ENCODE measurements around the gene RNF181.
"Not testable (repeated sequence)": the region's sequence is repeated elsewhere in the genome, so short reads cannot be mapped to it uniquely, and the experiment has no call there.

Gene RNF181

GRCh38 chr2:85614757-85615156 is 19.2 kb downstream of the RNF181 start:
- DNase-seq (ENCODE audit: low read depth, low spot score) = not testable (repeated sequence)

GRCh38 chr2:85615413-85615728 is 19.8 kb downstream of the RNF181 start:
- DNase-seq (ENCODE audit: low read depth, low spot score) = no peak

GRCh38 chr2:85617723-85618122 is 22.2 kb downstream of the RNF181 start:
- not testable (repeated sequence) for DNase-seq (ENCODE audit: low read depth, low spot score)

- DNase-seq (ENCODE audit: low read depth, low spot score) = no peak
Observed at GRCh38 chr2:85619617-85620016, 24.1 kb downstream of the RNF181 start.

GRCh38 chr2:85621338-85621737 is 25.8 kb downstream of the RNF181 start:
- no peak for DNase-seq (ENCODE audit: low read depth, low spot score)

- DNase-seq (ENCODE audit: low read depth, low spot score) = no peak
Observed at GRCh38 chr2:85623991-85624390, 28.4 kb downstream of the RNF181 start.

GRCh38 chr2:85628658-85629057 is 33.1 kb downstream of the RNF181 start:
- no peak for DNase-seq (ENCODE audit: low read depth, low spot score)

- DNase-seq (ENCODE audit: low read depth, low spot score) = no peak
Observed at GRCh38 chr2:85631316-85631715, 35.8 kb downstream of the RNF181 start.

- no peak for DNase-seq (ENCODE audit: low read depth, low spot score)
Observed at GRCh38 chr2:85635011-85635410, 39.5 kb downstream of the RNF181 start.

- no peak for DNase-seq (ENCODE audit: low read depth, low spot score)
Observed at GRCh38 chr2:85635636-85636035, 40.1 kb downstream of the RNF181 start.

GRCh38 chr2:85642725-85643124 is 47.2 kb downstream of the RNF181 start:
- no peak for DNase-seq (ENCODE audit: low read depth, low spot score)

- no peak for DNase-seq (ENCODE audit: low read depth, low spot score)
Observed at GRCh38 chr2:85644909-85645308, 49.4 kb downstream of the RNF181 start.

GRCh38 chr2:85646166-85646565 is 50.6 kb downstream of the RNF181 start:
- DNase-seq (ENCODE audit: low read depth, low spot score) = no peak
